HG02678 (cell line): ENCODE data around the gene OTUB2.

Source experiments
- ATAC-seq: cut with Tn5 transposase; IDR thresholded peaks from one replicate; pipeline ENCODE4 v1.9.1; 2021; ENCODE audit warnings: mild to moderate bottlenecking, moderate library complexity; ENCODE audit not compliant: unreplicated experiment

The OTUB2 gene

GRCh38 chr14:94089479-94089878 is 63.3 kb downstream of the OTUB2 start:
- ATAC-seq = no peak

GRCh38 chr14:94093418-94093817 is 67.3 kb downstream of the OTUB2 start:
- ATAC-seq = no peak

DNA sequence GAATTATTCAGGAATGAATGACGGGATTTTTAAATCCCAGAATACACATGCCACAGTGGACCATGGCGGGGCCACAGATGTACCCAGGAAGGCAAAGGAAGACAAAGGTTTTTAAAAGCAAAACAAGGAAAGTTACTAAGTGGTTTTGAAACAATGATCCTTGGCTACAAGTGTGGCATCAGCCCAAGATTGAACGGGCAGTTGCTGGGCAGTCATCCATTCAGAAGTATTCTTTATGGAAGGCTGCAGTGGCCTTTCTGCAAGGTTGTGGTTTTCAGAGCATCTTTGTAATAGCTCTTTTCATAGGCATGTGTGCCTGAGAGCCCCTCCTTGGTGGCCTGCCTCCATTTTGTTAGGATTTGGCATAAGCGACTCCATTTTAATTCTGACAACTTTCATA is 71.0 kb downstream of the OTUB2 start:
- ATAC-seq = no peak
